Occipital lobe (tissue), 2 donors: ENCODE data around the gene IL1A. TPM values are rescaled to one million over a fixed set of nuclear protein-coding genes. Genes with fewer than 3 reads are reported as not detected.

ENCODE experiments used
- DNase-seq: peaks from one replicate; lab custom pipeline; 2025; lab: John Stamatoyannopoulos, UW
- total RNA-seq: library from RNA; depleted of rRNA; stranded (reverse); fragments of >200 nt; gene quantifications from one replicate; pipeline ENCODE4 v1.2.3, GENCODE V29; 2014

Gene IL1A
- total RNA-seq, 1 donor from 2014 or later: not detected

- peak; percentile 95 for DNase-seq
Observed at GRCh38 chr2:112764071-112765044, 19.9 kb downstream of the IL1A start, which contains the start of gene CKAP2L. TSS of gene CKAP2L (minus strand) at chr2:112764609. CDS start at chr2:112764598, 11 bp downstream.

DNA sequence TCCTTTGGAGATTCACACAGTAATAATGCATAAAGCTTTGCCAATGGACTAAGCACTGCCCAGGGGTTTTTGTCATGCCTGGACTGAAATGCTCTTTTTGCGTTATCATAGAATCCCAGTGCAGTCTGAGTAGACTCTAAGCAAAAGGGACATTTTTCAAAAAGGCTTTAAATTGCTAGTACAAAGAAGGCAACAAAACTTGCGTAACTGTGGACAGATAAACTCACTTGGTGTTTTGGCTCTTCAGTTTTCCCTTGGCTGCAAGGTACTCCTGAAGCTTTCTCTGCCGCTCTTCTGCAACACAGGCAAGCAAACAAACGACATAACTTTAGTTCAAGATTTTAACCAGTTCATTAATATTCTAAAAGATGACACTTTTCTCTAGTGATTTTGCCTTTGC lies 22.0 kb downstream of the IL1A start:
- DNase-seq: no peak

DNA sequence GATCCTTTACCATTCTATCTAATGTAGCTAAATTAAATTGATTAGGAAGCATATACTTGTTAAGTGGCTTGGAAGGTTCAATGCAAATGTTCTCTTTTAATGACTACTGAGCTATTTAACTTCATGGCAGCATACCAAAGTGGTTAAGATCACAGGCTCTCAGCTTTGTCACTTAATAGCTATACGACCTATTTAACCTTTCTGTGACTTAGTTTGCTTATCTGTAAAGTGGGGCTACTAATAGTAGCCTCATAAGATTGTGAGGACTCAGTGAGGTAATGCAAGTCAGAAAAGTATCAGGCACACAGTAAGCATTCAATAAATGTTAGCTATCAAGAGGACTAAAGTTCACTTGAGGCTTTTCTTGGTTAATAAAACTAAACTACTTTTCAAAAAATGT lies 24.1 kb downstream of the IL1A start:
- DNase-seq: no peak

DNA sequence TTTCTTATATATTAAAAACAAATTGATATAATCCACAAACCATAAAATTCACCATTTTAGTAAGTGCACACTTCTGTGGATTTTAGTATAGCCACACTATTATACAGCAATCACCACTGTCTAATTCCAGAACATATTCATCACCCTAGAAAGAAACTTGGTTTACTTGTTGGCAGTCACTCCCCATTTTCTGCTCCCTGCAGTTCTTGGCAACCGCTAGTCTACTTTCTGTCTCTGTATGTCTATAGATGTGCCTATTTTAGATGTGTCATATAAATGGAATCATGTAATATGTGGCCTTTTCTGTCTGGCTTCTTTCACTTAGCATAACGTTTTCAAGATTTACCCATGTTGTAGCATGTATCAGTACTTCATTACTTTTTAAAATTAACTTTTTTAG lies 25.6 kb downstream of the IL1A start:
- no peak for DNase-seq

- DNase-seq: no peak
Observed at GRCh38 chr2:112757265-112757664, 27.0 kb downstream of the IL1A start.

DNA sequence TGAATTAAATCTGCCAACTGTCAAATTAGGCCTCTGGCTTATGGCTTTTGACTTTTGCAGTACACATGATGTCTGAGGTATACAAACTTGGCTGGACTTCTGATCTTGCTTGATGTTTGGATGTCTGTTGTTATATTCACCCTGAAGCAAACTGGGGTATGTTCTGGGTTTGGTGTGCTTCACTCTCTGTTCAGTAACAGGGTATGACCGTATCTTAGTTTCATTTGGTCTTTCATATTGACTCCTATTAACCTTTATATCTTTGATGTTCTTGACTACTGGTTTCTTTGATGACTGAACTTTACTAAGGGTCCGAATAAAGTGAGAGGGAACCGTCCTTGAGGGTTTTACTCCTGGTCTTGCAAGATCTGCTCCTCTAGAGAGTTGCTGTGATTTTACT lies 28.1 kb downstream of the IL1A start:
- no peak for DNase-seq

DNA sequence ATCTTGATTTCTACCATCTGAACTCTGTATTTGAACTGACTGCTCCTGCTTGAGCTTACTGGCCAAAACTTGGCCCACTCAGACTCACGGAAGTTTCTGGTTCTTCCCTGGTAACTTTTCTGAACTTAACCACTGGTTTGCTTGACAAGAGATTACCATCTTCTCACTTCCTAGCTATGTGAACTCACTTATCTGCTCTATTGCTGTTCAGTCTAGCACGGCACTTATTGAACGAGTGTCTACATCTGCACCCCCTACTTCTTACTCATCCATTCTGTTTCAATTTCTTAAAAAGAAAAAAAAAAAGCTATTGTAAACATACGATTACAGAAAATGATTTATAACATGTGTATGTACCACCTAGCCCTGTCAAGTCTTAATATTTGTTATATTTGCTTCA lies 28.8 kb downstream of the IL1A start:
- DNase-seq: no peak

DNA sequence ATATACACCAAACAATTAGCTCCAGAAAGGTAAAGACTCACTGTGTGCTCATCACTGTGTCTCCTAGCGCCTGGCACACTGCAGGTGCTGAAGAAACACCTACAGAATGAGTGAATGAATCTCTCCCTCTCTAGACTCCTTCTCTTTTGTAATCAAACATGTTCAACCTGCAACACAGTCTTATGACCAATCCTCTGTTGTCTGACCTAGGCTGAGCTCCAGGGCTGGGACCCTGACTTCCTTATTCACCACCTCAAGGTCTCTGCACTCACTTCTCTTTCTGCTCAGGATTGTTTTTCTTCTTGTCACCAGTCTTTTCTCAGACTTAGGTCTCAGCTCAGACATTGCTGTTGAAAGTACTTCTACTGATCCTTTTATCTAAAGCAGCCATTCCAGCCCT lies 29.7 kb downstream of the IL1A start:
- no peak for DNase-seq

- DNase-seq: no peak
Observed at GRCh38 chr2:112752667-112753066, 31.6 kb downstream of the IL1A start.

GRCh38 chr2:112751451-112752197 lies 32.7 kb downstream of the IL1A start:
- no peak for DNase-seq

GRCh38 chr2:112750560-112750843 lies 33.8 kb downstream of the IL1A start:
- DNase-seq: no peak

- DNase-seq: peak; percentile 47
Observed at GRCh38 chr2:112749755-112750559, 34.3 kb downstream of the IL1A start.

GRCh38 chr2:112740527-112740926 lies 43.8 kb downstream of the IL1A start:
- DNase-seq: no peak

DNA sequence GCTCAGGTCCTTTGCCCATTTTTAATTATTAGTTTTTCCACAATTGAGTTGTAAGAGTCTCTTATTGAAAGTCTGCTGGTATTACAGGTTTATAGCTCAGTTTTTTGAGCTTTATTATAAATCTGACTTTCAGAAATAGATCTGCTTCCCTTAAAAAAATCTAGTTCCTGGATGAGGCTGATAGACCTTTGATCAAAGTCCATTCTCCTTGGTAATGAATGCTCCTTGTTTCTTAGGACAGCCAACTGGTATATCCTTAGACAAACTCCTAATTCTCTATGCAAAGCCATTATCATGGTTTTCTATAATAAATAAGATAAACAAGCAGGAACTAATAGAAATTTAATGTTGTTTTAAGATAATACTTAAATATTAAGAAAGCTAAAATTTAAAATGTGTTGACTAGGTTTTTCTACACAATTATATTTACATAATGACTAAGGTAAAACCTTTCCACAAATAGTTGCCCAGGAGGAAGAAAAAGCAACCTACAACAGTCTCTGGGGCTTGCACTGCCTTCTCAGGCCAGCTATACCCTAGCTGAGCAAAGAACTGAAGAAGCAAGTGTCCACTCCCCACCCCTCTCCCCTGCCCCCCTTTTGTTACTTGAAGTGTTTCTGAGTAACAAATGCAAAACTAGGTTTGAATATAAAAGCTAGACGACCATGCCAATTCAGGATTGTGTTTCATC lies 46.6 kb downstream of the IL1A start:
- no peak for DNase-seq

GRCh38 chr2:112733871-112734270 lies 50.4 kb downstream of the IL1A start:
- DNase-seq: no peak

GRCh38 chr2:112733456-112733855 lies 50.8 kb downstream of the IL1A start:
- no peak for DNase-seq

DNA sequence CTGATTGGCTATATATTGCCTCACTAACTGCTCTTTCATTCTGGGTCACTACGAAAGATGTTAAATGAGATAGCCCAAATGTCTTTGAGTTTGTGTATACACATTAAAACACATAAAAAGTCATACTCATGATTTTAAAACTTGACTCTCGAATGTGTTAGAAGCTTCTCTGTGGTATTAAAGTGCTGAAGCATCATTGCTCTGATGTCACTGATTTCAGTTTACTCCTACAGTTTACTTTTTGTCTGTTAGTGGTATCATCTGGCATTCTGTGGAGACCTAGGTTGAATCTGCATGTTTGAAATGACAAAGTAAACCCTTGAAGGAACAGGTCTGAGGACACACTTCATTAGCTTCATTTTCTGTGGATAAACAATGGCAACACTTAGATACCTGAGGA lies 52.8 kb downstream of the IL1A start:
- no peak for DNase-seq

DNA sequence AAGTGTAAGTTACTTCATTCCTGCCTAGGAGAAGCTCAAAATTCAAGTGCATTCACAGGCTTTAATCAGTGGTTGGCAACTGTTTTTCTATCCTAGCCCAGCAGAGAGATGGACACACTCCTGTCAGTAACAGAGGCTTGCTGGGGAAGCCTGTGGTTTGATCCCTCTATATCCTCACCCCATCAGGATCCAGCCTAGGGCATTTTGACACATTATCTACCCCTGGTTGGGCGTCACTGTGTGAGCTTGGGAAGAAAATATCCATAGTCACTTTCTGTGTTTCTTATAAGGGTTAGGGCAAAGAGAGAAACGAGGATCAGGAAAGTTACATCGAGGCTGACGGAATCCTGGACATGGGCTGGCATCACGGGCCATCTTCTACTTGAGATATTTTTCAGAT lies 53.5 kb downstream of the IL1A start:
- DNase-seq: no peak

DNA sequence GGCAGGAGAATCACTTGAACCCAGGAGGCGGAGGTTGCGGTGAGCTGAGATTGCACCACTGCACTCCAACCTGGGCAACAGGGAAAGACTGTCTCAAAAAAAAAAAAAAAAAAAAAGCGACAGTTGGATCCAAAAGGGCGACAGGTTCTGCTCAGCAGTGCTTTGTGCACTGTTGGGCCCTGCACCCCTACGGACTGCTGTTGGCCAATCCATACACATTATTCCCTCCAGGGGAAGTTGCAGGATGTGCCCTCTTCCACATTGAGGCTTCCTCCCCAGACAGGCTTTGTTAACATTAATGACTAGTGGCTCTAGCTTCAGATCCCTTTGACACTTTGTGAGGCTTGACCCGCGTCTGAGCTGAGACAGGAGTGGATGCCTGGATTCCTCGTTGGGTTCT lies 54.1 kb downstream of the IL1A start:
- DNase-seq: no peak

GRCh38 chr2:112728378-112729175 lies 55.7 kb downstream of the IL1A start:
- no peak for DNase-seq

- no peak for DNase-seq
Observed at GRCh38 chr2:112728029-112728362, 56.3 kb downstream of the IL1A start.
